HepG2 (cell line): ENCODE results near the gene DELE1. TPM values are rescaled to one million over a fixed set of nuclear protein-coding genes. Genes with fewer than 3 reads are reported as not detected.
A peak's percentile ranks its signal among the peaks of the same experiment; 100 is the strongest.

Source experiments
- ATAC-seq: fragments of 200-7000 bp; cut with Tn5 transposase; 3 replicates; pipeline ENCODE4 v1.9.1; 2020; ENCODE audit warnings: mild to moderate bottlenecking, moderate library complexity
- BruUV-seq: library from RNA; stranded (reverse); fragments of 400-500 nt; replicated peaks from 2 replicates; lab custom pipeline; 2021; lab: Mats Ljungman, UMichigan
- CTCF ChIA-PET: fragments of 300-600 bp; formaldehyde crosslinking; extraction: SDS; loops from one replicate; lab custom pipeline; 2021; ENCODE audit warnings: low total read pairs, inconsistent platforms, low intra/inter-chr PET ratio; lab: Yijun Ruan, JAX
- POLR2A ChIA-PET: fragments of 350-600 bp; sonication (Branson Sonifier 250); formaldehyde crosslinking; loops from one replicate; lab custom pipeline; 2020; ENCODE audit warnings: antibody characterized with exemption, inconsistent platforms; lab: Yijun Ruan, JAX
- DNase-seq: peaks from one replicate; pipeline ENCODE4 v3.0.0-alpha.2; 2015; ENCODE audit warnings: low spot score
- FAIRE-seq: peaks from 3 replicates; lab custom pipeline; 2011; peaks lifted over from hg19 to GRCh38; lab: Jason Lieb, UNC
- H2AFZ ChIP-seq: one replicate; pipeline ENCODE4 v1.6.1; 2011; ENCODE audit warnings: low read length, inconsistent platforms
- H3K27ac ChIP-seq: fragments of 300-600 bp; 3 replicates; pipeline ENCODE4 v1.8.0; 2011; ENCODE audit warnings: mixed run types, mild to moderate bottlenecking, mixed read lengths, low read length, inconsistent platforms; ENCODE audit not compliant: insufficient read depth; ENCODE audit errors: extremely low read length
- H3K27me3 ChIP-seq, 2 experiments: fragments of 200-600 bp in 1 of 2; 2 replicates in 1 of 2; 3 replicates in 1 of 2; pipeline versions ENCODE4 v1.6.0 to v1.8.0; 2011; ENCODE audit warnings: low read length in 2 of 2, mild to moderate bottlenecking in 2 of 2, moderate library complexity in 2 of 2, inconsistent platforms in 1 of 2; ENCODE audit not compliant: insufficient read depth in 2 of 2, control insufficient read depth in 1 of 2
- H3K36me3 ChIP-seq, 2 experiments: fragments of 200-600 bp in 1 of 2; replicated peaks in 1 of 2; 2 replicates in 1 of 2; 3 replicates in 1 of 2; pipeline versions ENCODE4 v1.5.1 to v1.8.0; 2011; ENCODE audit warnings: low read length in 2 of 2, inconsistent platforms in 1 of 2; ENCODE audit not compliant: insufficient read depth in 2 of 2, control insufficient read depth in 1 of 2
- H3K4me1 ChIP-seq: 2 replicates; pipeline ENCODE4 v1.5.1; 2012; ENCODE audit warnings: low read length, inconsistent platforms; ENCODE audit not compliant: insufficient read depth
- H3K4me2 ChIP-seq: 2 replicates; pipeline ENCODE4 v1.6.0; 2011; ENCODE audit warnings: low read depth, low read length, inconsistent platforms
- H3K4me3 ChIP-seq, 3 experiments: fragments of 200-600 bp in 1 of 3; sonication (generic), shearing (Covaris generic) in 1 of 3; replicated peaks in 1 of 3; 2 replicates each; pipeline ENCODE4 v1.5.1; 2011 to 2016; ENCODE audit warnings: low read length in 3 of 3, inconsistent platforms in 2 of 3, low read depth in 2 of 3, mild to moderate bottlenecking in 2 of 3, control low read depth in 1 of 3, mixed read lengths in 1 of 3; ENCODE audit not compliant: insufficient read depth in 1 of 3
- H3K79me2 ChIP-seq: one replicate; pipeline ENCODE4 v1.6.1; 2011; ENCODE audit warnings: low read length, inconsistent platforms; ENCODE audit not compliant: insufficient read depth
- H3K9ac ChIP-seq: 2 replicates; pipeline ENCODE4 v1.6.0; 2011; ENCODE audit warnings: mild to moderate bottlenecking, low read depth, low read length, inconsistent platforms; ENCODE audit not compliant: insufficient read depth
- H3K9me3 ChIP-seq: 2 replicates; pipeline ENCODE4 v1.5.1; 2012; ENCODE audit warnings: mild to moderate bottlenecking, low read length
- H4K20me1 ChIP-seq: 2 replicates; pipeline ENCODE4 v1.6.0; 2011; ENCODE audit warnings: inconsistent platforms, mild to moderate bottlenecking, low read length, moderate library complexity; ENCODE audit not compliant: insufficient read depth
- FOXM1 ChIP-seq: sonication (generic); formaldehyde crosslinking; IDR thresholded peaks from 2 replicates; pipeline ENCODE4 v1.5.0; 2020; ENCODE audit warnings: missing genetic modification reagents
- HCFC1 ChIP-seq: fragments of 150-350 bp; IDR thresholded peaks from 2 replicates; pipeline ENCODE4 v1.6.1; 2014; ENCODE audit warnings: low read depth, low read length
- HDAC2 ChIP-seq: sonication (generic); formaldehyde crosslinking; IDR thresholded peaks from 2 replicates; pipeline ENCODE4 v1.4.0; 2020; ENCODE audit warnings: missing genetic modification reagents
- KDM3A ChIP-seq: IDR thresholded peaks from 2 replicates; pipeline ENCODE4 v1.6.1; 2018; ENCODE audit warnings: low read depth, missing compliant biosample characterization
- KLF16 ChIP-seq, 2 experiments: sonication (generic) in 1 of 2; formaldehyde crosslinking in 1 of 2; IDR thresholded peaks; 2 replicates each; pipeline versions ENCODE4 v1.6.1 to v1.8.0; 2016 to 2023; ENCODE audit warnings: missing genetic modification reagents in 2 of 2, missing compliant biosample characterization in 1 of 2
- NFYB ChIP-seq: sonication (generic); formaldehyde crosslinking; IDR thresholded peaks from 2 replicates; pipeline ENCODE4 v1.4.0; 2020; ENCODE audit warnings: missing genetic modification reagents
- RFX5 ChIP-seq: IDR thresholded peaks from 2 replicates; pipeline ENCODE4 v1.6.1; 2011; ENCODE audit warnings: low read depth, low read length, improper control_type of control experiment
- SMAD3 ChIP-seq: sonication (generic); formaldehyde crosslinking; IDR thresholded peaks from 2 replicates; pipeline ENCODE4 v1.4.0; 2020; ENCODE audit warnings: missing genetic modification reagents
- SRY ChIP-seq: sonication (generic); formaldehyde crosslinking; IDR thresholded peaks from 2 replicates; pipeline ENCODE4 v1.8.0; 2022; ENCODE audit warnings: mild to moderate bottlenecking, missing genetic modification reagents
- ZNF460 ChIP-seq: sonication (generic); formaldehyde crosslinking; IDR thresholded peaks from 2 replicates; pipeline ENCODE4 v1.5.1; 2020; ENCODE audit warnings: missing genetic modification reagents, mild to moderate bottlenecking, borderline replicate concordance
- WGBS: methylation state at CpG from one replicate; pipeline ENCODE4 v1.1.6; 2017; ENCODE audit warnings: low lambda C conversion rate; 5-methylcytosine and 5-hydroxymethylcytosine counted together
- in situ Hi-C: cut with HindIII; loops from 2 replicates; pipeline ENCODE4 v1.10.0; 2017; ENCODE audit warnings: low pct_unique_long_range_greater_than_20kb; ENCODE audit not compliant: extremely low pct_ligation_motif_present
- intact Hi-C: fragments of 100-400 bp; cut with micrococcal nuclease; formaldehyde crosslinking; loops from one replicate; pipeline ENCODE4 v1.10.0; 2022; ENCODE audit not compliant: unreplicated experiment
- polyA plus RNA-seq, 8 experiments: library from polyadenylated mRNA; depleted of rRNA in 3 of 8; stranded (reverse) in 7 of 8; unstranded in 1 of 8; fragments of >200 nt; fragmentation: Illumina TruSeq in 4 of 8; extraction: Trizol in 4 of 8; gene quantifications; 2 replicates each; pipeline versions ENCODE4 v1.2.1 to v1.2.3, GENCODE V29; 2011 to 2016; ENCODE audit warnings: low read depth in 4 of 8, missing spikeins in 1 of 8, mixed read lengths in 1 of 8; ENCODE audit not compliant: insufficient read depth in 1 of 8
- total RNA-seq, 5 experiments: library from RNA; depleted of rRNA; stranded (reverse); fragments of >200 nt; fragmentation: Illumina TruSeq; extraction: Trizol; gene quantifications; 2 replicates each; pipeline ENCODE4 v1.2.3, GENCODE V29; 2016; ENCODE audit warnings: low read depth in 1 of 5
- TF ChIP-seq, protein P1 (sequence below): sonication (generic); formaldehyde crosslinking; IDR thresholded peaks from 2 replicates; pipeline ENCODE4 v1.4.0; 2020; ENCODE audit warnings: mild to moderate bottlenecking, missing genetic modification reagents
- TF ChIP-seq, protein P2 (sequence below): sonication (generic); formaldehyde crosslinking; IDR thresholded peaks from 2 replicates; pipeline ENCODE4 v1.4.0; 2020; ENCODE audit warnings: missing genetic modification reagents; ENCODE audit errors: not compliant biosample characterization
- TF ChIP-seq, protein P3 (sequence below): IDR thresholded peaks from 2 replicates; pipeline ENCODE4 v1.4.0; 2020; ENCODE audit warnings: mild to moderate bottlenecking, missing genetic modification reagents

Gene DELE1
- total and polyA plus RNA-seq, 2 of the 13 experiments (the other 11 are each of a cell fraction or from before 2014, with no cell fraction given), result 57.5 to 90.3 TPM

DNA sequence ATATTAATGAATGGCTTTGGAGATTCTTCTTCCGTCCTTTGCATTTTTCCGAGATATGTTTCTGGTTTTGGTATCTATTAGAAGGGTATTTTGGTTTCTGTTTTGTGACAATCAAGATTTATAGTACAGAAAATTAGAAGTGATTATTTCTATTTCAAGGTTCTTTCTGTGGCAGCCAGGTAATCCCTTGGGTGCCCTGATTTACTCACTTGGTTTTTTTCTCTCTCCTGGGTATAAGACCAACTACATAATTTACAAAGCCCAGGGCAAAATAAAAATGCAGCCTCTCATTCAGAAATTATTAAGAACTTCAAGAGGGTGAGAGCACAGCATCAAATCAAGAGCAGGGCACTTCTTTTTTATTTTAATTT, 43.3 kb downstream of the DELE1 start:
- in situ Hi-C loops, result no loop called here
- no peak overlapping the region for H3K9ac ChIP-seq
- H3K27ac ChIP-seq, result no peak overlapping the region
- H3K79me2 ChIP-seq, result peaks cover 4% of the 10 kb centered on the region
- H3K4me3 ChIP-seq, result no peak overlapping the region
- no peaks in the 10 kb centered on the region for H3K36me3 ChIP-seq
- intact Hi-C loops, result no loop called here
- no TSS peak for BruUV-seq
- H2AFZ ChIP-seq, result no peak overlapping the region
- 63% methylated on average over 2 of the region's 2 CpGs for WGBS
- H4K20me1 ChIP-seq, result no peaks in the 10 kb centered on the region
- no peaks in the 10 kb centered on the region; a peak in 2 of 5 replicates for H3K27me3 ChIP-seq
- DNase-seq, result no peak
- FAIRE-seq, result no peak
- ChIA-PET CTCF (no interaction called here), POLR2A (interaction anchor here (1.2 kb wide), 1 partner anchor 43 kb away, joined by 5 read pairs; the partner anchor contains the start of gene DELE1)
- TF ChIP-seq, protein P1, sequence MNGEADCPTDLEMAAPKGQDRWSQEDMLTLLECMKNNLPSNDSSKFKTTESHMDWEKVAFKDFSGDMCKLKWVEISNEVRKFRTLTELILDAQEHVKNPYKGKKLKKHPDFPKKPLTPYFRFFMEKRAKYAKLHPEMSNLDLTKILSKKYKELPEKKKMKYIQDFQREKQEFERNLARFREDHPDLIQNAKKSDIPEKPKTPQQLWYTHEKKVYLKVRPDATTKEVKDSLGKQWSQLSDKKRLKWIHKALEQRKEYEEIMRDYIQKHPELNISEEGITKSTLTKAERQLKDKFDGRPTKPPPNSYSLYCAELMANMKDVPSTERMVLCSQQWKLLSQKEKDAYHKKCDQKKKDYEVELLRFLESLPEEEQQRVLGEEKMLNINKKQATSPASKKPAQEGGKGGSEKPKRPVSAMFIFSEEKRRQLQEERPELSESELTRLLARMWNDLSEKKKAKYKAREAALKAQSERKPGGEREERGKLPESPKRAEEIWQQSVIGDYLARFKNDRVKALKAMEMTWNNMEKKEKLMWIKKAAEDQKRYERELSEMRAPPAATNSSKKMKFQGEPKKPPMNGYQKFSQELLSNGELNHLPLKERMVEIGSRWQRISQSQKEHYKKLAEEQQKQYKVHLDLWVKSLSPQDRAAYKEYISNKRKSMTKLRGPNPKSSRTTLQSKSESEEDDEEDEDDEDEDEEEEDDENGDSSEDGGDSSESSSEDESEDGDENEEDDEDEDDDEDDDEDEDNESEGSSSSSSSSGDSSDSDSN (CRISPR knock-in tag), result no peak
- TF ChIP-seq HCFC1 (no peak), FOXM1 (CRISPR knock-in tag) (no peak), NFYB (CRISPR knock-in tag) (no peak), KLF16 (CRISPR knock-in tag; IDR thresholded peaks at IDR 0.05) (no peak), SMAD3 (CRISPR knock-in tag) (no peak), ZNF460 (no peak), RFX5 (no peak), HDAC2 (CRISPR knock-in tag) (no peak), KDM3A (CRISPR knock-in tag) (no peak), SRY (CRISPR knock-in tag) (no peak)
- TF ChIP-seq, protein P2, sequence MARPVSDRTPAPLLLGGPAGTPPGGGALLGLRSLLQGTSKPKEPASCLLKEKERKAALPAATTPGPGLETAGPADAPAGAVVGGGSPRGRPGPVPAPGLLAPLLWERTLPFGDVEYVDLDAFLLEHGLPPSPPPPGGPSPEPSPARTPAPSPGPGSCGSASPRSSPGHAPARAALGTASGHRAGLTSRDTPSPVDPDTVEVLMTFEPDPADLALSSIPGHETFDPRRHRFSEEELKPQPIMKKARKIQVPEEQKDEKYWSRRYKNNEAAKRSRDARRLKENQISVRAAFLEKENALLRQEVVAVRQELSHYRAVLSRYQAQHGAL, result no peak
- TF ChIP-seq, protein P3, sequence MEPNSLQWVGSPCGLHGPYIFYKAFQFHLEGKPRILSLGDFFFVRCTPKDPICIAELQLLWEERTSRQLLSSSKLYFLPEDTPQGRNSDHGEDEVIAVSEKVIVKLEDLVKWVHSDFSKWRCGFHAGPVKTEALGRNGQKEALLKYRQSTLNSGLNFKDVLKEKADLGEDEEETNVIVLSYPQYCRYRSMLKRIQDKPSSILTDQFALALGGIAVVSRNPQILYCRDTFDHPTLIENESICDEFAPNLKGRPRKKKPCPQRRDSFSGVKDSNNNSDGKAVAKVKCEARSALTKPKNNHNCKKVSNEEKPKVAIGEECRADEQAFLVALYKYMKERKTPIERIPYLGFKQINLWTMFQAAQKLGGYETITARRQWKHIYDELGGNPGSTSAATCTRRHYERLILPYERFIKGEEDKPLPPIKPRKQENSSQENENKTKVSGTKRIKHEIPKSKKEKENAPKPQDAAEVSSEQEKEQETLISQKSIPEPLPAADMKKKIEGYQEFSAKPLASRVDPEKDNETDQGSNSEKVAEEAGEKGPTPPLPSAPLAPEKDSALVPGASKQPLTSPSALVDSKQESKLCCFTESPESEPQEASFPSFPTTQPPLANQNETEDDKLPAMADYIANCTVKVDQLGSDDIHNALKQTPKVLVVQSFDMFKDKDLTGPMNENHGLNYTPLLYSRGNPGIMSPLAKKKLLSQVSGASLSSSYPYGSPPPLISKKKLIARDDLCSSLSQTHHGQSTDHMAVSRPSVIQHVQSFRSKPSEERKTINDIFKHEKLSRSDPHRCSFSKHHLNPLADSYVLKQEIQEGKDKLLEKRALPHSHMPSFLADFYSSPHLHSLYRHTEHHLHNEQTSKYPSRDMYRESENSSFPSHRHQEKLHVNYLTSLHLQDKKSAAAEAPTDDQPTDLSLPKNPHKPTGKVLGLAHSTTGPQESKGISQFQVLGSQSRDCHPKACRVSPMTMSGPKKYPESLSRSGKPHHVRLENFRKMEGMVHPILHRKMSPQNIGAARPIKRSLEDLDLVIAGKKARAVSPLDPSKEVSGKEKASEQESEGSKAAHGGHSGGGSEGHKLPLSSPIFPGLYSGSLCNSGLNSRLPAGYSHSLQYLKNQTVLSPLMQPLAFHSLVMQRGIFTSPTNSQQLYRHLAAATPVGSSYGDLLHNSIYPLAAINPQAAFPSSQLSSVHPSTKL (CRISPR knock-in tag), result no peak
- H3K4me2 ChIP-seq, result peak overlapping the region; percentile 58
- peaks cover 46% of the 10 kb centered on the region for H3K4me1 ChIP-seq
- no peaks in the 10 kb centered on the region for H3K9me3 ChIP-seq
- no peak for ATAC-seq
